Stimulated activated CD8-positive, alpha-beta memory T cell treated with anti-CD3 and anti-CD28 coated beads, Interleukin-7, amount 100 ng/mL, for 24 hours (primary cell): ENCODE data around the gene ZNF490.

Source experiments
- DNase-seq: peaks from one replicate; pipeline ENCODE4 v3.0.0-alpha.2; 2020; ENCODE audit warnings: low read depth

The ZNF490 gene

DNA sequence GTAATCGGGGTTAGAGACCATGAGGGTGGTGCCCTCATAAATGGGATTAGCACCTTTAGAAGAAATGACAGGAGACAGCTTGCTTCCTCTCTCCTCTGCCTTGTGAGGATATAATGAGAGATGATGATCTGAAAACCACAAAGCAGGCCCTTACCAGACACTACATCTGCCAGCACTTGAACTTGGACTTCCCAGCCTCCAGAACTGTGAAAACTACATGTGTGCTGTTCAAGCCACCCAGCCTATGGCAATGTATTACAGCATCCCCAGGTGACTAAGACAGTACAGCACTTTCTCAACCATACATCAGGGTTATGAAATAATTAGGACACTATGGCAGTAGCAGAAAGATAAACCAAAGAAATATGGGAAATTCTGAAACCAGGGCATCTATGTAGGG is 66.8 kb downstream of the ZNF490 start:
- DNase-seq, result no peak
